Measurements from ENCODE around the gene ADAM23.

The ADAM23 gene

DNA sequence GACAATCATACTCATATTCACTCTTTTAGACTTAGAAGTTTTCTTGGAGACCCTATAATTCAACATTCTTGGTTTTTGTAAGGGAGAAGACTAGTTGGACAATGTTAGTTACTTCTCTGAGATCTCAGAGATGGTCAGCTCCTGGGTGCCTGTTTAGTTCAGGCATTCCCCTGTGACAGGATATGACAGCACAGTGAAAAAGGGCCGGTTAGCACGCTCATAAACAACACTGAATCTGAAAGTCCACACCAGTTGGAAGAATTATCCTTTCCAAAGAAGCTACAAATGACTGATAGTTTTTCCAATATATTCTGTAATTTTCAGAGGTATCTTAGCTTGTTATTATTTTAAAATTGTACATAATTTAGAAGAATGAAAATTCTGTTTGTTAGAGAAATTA lies 75.7 kb downstream of the ADAM23 start:
- no peak overlapping the region for H3K4me3 ChIP-seq (ENCODE audit: low read depth, low read length)
- TF ChIP-seq, protein P1, sequence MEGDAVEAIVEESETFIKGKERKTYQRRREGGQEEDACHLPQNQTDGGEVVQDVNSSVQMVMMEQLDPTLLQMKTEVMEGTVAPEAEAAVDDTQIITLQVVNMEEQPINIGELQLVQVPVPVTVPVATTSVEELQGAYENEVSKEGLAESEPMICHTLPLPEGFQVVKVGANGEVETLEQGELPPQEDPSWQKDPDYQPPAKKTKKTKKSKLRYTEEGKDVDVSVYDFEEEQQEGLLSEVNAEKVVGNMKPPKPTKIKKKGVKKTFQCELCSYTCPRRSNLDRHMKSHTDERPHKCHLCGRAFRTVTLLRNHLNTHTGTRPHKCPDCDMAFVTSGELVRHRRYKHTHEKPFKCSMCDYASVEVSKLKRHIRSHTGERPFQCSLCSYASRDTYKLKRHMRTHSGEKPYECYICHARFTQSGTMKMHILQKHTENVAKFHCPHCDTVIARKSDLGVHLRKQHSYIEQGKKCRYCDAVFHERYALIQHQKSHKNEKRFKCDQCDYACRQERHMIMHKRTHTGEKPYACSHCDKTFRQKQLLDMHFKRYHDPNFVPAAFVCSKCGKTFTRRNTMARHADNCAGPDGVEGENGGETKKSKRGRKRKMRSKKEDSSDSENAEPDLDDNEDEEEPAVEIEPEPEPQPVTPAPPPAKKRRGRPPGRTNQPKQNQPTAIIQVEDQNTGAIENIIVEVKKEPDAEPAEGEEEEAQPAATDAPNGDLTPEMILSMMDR (IDR thresholded peaks at IDR 0.05; ENCODE audit: control insufficient read depth, extremely low read depth, insufficient read depth) = no peak
- no peak for DNase-seq (ENCODE audit: low read depth)

DNA sequence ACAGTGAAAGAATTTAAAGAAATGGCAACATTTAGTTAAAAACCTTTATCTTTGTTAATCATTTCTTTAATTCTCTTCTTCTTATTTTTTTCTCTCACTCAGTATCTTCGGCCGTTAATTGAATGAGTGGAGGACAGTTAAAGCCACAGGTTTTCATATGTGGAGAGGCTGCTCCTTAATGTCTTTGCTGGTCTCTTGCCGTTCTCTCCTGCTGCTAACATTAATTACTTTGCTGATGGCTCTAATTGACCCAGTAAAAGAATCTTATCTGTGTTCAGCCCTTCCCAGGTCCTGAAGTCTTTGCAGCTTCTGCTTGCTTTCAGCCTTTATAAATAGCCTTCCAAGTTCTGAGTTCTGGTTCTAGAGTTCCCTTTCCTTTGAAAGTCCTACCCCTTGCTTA lies 77.1 kb downstream of the ADAM23 start:
- TF ChIP-seq, protein P1 (IDR thresholded peaks at IDR 0.05; ENCODE audit: control insufficient read depth, extremely low read depth, insufficient read depth) = no peak
- DNase-seq (ENCODE audit: low read depth) = no peak
- no peak overlapping the region for H3K4me3 ChIP-seq (ENCODE audit: low read depth, low read length)

DNA sequence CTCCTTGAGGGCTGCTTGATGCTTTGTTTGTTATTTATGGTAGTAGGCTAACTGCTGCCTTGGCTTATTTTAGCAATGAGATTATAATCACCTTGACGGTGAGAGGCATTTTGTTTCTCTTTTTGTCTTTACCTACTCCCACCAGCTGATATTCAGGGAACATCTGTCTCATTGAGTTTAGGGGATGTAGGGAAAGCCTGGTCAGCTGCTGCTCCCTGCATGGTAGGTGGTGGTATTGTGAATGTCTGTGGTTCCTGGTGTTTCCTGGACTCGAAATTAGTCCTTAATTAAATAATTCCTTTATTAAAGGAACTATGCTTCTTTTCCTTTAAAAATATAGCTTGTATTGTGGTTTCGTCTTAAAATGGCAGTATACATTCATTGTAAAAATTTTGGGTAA lies 77.8 kb downstream of the ADAM23 start:
- no peak for DNase-seq (ENCODE audit: low read depth)
- TF ChIP-seq, protein P1 (IDR thresholded peaks at IDR 0.05; ENCODE audit: control insufficient read depth, extremely low read depth, insufficient read depth) = no peak
- H3K4me3 ChIP-seq (ENCODE audit: low read depth, low read length) = no peak overlapping the region

DNA sequence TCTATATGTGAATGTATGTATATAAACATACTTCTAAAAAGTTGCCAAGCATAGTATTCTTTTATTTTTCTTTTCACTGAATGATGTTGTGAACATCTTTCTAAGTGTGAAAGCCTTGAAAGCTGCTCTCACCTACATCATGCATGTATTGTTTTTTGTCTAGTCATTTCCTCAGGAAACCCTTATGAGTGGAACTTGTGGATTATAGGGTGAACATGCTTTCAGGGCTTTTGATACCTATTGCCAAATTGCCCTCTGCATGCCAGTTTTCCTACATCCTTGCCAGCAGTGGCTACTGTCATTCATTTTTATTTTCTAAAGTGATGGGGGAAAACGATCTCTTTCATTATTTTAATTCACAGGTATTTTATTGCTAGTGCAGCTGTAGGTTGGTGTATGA lies 78.3 kb downstream of the ADAM23 start:
- TF ChIP-seq, protein P1 (IDR thresholded peaks at IDR 0.05; ENCODE audit: control insufficient read depth, extremely low read depth, insufficient read depth) = no peak
- H3K4me3 ChIP-seq (ENCODE audit: low read depth, low read length) = no peak overlapping the region
- no peak for DNase-seq (ENCODE audit: low read depth)

DNA sequence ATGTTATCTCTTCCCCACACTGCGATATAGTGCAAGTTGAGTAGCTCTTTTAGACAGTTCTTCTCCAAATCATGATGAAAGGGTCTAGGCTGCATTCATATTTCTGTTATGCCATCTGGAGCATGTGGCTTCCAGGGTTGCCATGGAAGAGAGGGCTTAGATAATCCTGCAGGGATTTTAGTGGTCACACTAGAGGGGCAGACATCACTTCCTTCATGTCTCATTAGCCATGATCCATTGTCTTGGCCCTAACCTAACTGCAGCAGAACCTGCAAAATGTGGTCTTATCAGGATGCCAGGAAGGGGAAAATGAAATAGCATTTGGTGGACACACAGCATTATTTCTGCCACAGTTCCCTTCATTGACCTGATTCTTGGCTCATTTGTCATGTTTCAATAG lies 83.1 kb downstream of the ADAM23 start:
- DNase-seq (ENCODE audit: low read depth) = no peak
- H3K4me3 ChIP-seq (ENCODE audit: low read depth, low read length) = no peak overlapping the region
- TF ChIP-seq, protein P1 (IDR thresholded peaks at IDR 0.05; ENCODE audit: control insufficient read depth, extremely low read depth, insufficient read depth) = no peak

DNA sequence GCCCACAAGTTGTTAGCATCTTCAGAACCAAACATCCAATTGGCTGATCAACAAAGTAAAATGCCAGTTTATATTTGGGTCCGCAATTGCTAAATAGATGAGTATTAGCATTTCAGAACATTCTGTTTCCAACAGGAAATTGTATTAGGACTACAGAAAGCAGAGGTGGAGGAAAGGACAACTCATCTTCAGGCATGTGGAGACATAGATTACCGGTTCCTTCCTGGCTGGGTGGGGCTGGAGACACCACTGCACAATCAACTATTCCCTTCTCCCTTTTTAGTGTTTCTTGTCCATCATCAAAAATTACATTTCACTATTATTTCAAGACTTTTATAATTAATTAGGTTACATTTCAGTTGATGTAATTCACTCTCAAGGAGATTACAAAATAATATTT lies 83.8 kb downstream of the ADAM23 start:
- H3K4me3 ChIP-seq (ENCODE audit: low read depth, low read length) = no peak overlapping the region
- TF ChIP-seq, protein P1 (IDR thresholded peaks at IDR 0.05; ENCODE audit: control insufficient read depth, extremely low read depth, insufficient read depth) = no peak
- no peak for DNase-seq (ENCODE audit: low read depth)

DNA sequence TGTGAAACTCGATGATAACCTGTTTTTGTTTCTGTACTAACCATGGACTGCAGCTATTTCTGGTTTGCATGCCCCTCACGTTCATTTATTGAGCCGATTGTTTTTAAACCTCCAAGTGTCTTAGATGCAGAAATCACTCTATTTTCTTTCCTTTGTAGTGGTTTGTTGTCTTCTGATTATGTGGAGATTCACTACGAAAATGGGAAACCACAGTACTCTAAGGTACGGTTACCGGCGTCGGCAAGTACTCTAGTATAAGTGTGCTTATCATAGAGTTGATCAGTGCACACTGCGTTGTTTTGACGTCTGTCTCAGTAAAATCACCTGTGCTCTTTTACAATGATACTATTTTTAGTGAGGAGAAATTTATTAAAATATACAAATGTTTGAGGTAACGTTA lies 87.4 kb downstream of the ADAM23 start:
- H3K4me3 ChIP-seq (ENCODE audit: low read depth, low read length) = no peak overlapping the region
- DNase-seq (ENCODE audit: low read depth) = no peak

More for the DNA sequence above, 87.4 kb downstream of the ADAM23 start:
- TF ChIP-seq, protein P1 (IDR thresholded peaks at IDR 0.05; ENCODE audit: control insufficient read depth, extremely low read depth, insufficient read depth) = no peak
